ENCODE results near the gene RPTOR.

DNA sequence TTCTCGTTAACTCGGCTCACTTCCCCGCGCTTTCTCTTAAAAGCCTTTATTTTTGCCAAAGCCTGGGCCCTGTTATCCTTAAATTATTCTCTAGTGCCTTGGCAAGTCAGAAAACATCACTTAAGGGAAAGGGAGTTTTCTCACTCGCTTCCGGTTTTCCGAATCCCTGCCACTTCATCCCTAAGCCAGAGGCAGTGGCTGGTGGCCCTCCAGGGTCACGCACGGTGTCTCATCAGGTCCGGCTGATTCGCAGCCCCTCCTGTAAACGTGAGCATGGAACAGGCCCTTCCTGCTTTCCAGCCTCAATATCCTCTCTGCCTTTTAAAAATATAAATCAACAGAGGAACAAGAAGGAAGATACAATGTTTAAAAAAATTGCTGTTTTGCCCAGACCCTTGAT, 304.5 kb downstream of the RPTOR start:
- TF ChIP-seq, protein P1, sequence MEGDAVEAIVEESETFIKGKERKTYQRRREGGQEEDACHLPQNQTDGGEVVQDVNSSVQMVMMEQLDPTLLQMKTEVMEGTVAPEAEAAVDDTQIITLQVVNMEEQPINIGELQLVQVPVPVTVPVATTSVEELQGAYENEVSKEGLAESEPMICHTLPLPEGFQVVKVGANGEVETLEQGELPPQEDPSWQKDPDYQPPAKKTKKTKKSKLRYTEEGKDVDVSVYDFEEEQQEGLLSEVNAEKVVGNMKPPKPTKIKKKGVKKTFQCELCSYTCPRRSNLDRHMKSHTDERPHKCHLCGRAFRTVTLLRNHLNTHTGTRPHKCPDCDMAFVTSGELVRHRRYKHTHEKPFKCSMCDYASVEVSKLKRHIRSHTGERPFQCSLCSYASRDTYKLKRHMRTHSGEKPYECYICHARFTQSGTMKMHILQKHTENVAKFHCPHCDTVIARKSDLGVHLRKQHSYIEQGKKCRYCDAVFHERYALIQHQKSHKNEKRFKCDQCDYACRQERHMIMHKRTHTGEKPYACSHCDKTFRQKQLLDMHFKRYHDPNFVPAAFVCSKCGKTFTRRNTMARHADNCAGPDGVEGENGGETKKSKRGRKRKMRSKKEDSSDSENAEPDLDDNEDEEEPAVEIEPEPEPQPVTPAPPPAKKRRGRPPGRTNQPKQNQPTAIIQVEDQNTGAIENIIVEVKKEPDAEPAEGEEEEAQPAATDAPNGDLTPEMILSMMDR (IDR thresholded peaks at IDR 0.05 in 4 of 5, conservative IDR thresholded peaks at IDR 0.05 in 1 of 5): no peak
- no peak for TF ChIP-seq POLR2A (IDR thresholded peaks at IDR 0.05)

Data from gastrocnemius medialis (tissue), 4 donors.